NCI-H146 (cell line): ENCODE data around the gene ZXDC.

Source experiments
- DNase-seq: peaks from one replicate; lab custom pipeline; 2025; lab: John Stamatoyannopoulos, UW

Gene ZXDC

DNA sequence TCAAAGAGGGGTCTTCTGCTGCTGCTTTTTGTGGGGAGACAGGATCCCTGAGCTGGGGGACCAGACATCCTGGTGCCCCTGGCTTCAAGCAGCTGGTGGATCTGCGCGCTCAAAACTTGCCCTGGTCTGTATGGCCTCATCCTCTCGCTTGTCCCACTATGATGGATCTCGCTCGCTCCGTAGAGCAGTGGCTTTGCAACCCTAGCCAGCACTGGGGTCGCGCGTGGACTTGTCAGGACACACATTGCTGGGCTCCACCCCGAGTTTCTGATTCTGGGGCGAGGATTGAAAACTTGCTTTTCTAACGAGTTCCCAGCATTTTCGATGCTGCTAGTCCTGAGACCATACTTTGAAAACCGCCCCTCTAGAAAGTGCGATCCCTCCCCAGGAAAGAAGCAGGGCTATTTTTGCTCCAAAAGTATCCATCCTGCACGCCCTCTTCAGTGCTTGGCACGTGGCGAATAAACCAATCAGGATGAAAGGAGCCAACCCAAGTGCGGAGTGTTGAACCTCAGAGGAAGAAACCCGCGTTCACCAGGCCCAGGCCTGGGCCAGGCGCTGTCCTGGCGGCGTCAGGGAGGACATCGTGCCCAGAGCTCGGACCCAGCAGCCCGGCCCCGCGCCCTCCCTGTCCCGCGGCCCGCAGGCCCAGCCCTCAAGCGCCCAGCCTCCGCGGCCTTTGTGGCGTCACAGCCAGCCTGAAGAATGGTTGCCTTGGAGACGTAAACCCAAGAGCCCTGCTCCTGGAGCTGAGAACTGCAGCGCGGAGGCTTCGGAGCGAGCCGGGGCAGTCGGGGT is 81.3 kb downstream of the ZXDC start, which contains the start of gene CFAP100:
CFAP100 (plus strand) TSS at position 731 of the 798 bp plus-strand sequence. CDS start 1,092 bp downstream, outside the sequence.
- peak; percentile 70 for DNase-seq

DNA sequence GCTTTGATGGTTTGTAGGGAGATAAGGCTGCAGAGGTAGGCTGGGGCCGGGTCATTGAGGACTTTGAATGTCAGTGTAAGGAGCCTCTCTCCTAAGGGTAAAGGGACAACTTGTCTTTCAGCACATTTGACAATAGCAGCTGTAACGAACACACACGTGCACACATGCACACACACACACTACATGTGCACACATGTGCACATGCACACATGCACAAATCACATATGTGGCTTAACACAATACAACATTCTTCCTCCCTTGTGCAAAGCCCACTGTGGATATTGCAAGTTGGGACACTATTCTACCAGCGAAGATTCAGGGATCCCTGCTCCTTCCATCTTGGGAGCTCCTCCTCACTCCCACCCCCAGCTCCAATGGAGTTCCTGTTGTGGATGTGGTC is 82.1 kb downstream of the ZXDC start:
- DNase-seq = no peak

DNA sequence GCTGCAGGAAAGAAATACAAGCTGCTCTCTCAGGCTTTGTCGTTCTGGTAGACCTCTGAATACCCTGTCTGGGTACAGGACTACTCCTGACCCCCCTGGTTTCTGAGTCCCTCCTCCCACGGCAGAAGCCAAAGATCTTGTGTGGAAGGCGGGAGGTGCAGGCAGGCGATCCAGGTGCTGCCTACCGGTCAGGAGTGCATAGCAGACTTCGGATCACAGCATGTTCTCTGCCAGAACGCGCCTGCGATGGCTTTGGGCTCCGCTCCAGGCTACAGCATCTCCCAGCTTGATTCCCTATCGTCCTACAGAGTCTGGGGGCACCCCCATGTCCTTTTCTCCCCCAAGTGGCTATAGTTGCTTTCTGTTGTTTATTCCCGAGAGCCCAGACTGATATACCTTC is 83.4 kb downstream of the ZXDC start:
- DNase-seq = no peak

DNA sequence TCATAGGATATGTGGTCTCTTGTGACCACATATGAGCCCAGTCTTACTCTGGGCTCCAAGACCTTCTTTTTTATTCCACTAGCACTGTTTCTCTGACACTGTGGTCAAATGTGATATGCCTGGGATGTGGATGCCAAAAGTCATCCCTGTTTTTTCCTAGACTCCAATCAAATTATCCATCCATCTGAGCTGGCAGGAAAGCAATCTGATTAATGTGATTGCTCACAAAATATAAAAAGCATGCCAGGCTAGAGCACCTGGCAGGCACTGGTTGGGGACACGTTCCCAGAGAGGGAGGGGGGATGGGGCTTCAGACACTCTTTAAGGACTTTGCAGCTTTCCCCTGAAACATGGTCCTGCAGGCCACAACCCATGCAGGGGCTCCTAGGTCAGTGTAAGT is 84.1 kb downstream of the ZXDC start:
- no peak for DNase-seq

DNA sequence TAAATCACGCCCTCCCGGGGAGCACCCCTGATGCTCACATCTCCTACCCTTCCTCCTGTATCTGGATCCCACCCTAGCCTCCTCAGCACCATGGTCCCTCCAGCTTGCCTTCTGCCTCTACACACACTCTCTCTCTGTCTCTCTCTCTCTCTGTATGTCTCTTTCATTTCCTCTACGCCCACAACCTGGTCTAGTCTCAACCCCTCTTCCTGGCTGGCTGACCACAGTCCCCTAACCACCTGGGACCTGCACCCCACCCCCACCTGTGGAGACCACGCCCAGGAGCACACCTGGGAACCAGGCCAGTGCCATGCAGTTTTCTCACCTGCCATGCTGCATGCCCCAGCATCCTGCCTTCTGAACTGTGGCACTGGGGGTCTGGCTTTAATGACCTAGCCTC is 84.9 kb downstream of the ZXDC start:
- no peak for DNase-seq

DNA sequence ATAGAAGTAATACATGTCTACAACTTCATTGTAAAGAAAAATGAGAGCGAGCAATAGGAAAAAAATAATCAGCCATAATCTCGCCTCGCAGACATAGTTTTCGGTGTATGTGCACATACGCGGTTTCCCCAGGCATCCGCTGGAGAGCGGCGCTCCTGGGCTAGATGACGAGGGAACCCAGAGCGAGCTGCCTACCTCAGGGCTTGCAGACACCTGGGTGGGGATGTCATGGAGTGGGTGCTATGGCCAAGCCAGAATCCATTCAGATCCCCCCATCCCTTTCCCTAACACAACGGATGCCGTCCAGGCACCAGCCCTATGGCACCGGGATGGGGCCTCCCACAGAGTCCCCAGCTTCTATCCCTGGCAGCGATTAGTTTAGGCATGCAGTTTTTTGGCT is 85.5 kb downstream of the ZXDC start:
- no peak for DNase-seq

DNA sequence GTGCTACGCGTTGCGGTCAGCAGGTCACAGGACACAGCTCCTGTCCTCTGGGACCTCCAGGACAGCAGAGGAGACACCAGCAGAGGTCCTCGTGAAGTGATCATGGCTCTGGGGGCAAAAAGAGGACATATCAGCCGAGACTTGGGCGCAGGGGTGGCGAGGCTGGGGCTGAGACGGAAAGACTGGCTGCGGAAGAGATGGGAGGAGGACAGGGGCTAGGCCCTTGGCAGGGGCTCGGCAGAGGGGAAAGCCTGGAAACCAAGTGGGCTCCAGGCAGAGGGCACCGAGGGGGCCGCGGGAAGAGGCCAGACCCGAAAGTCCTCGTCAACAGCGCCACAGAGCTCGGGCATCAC is 85.9 kb downstream of the ZXDC start:
- DNase-seq = no peak

DNA sequence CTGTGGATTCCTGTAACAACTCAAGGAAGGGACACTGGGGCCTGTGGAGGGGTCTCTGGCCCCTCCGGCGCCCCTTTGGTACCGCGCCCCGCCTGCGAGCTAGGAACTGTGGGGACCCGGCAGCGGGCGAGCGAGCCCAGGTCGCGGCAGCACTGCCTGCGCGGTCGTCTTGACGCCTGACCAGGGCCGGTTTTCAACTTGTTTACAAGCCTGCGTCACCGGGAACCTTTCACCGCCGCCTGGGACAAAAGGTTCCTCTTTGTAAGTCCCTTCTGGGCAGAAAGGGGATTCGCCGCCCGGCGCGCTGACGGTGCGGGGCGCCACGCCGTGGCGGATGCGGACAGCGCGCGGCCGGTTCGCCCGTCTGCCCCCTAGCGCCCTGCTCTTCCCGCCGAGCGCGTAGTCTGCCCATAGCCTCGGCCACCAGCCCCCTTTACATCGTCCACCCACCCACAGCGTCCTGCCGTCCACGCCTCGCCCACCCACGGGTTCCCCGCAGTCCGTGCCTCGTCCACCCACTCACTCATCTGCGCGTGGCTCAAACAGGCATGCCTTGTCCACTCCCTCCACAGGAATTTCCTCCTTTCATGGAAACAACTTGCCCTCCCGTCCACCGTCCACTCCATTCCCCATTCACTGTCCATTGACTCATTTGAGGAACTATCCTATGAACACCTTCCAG is 86.4 kb downstream of the ZXDC start:
- DNase-seq = peak; percentile 94
